Fibroblast of lung (primary cell): ENCODE measurements around the gene ANO6.

Source experiments
- CTCF ChIP-seq, 2 donors: IDR thresholded peaks in 1 of 2; conservative IDR thresholded peaks in 1 of 2; 1 replicate in 1 of 2; 2 replicates in 1 of 2; pipeline ENCODE4 v1.5.1; 2011 to 2012; ENCODE audit warnings: low read length in 2 of 2, control low read depth in 1 of 2, inconsistent platforms in 1 of 2, low read depth in 1 of 2, mild to moderate bottlenecking in 1 of 2
- EZH2 ChIP-seq: IDR thresholded peaks from 2 replicates; pipeline ENCODE4 v1.5.1; 2012; ENCODE audit warnings: low read length, control low read depth, mild to moderate bottlenecking; ENCODE audit errors: missing control alignments

DNA sequence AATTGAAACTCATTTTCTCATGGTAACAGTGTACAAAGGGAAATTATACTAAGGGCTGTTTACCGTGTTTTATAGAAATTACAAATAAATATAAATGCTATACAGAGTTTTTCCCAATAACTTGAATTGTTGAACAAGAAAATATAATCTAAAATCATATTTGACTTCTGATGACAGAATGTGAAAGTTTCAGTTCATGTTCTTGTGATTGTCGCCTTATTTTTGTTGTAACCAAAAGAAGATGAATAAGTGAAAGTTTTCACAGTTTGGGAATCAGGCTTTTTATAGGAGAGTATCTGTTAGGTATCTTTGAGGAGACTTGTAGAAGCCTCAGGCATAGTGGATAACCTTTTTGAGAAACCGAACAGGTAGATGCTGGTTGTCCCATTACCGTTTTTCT lies 28.1 kb downstream of the ANO6 start:
- TF ChIP-seq CTCF (conservative IDR thresholded peaks at IDR 0.05 in 1 of 2, IDR thresholded peaks at IDR 0.05 in 1 of 2; ENCODE audit: low read depth in 1 of 2, low read length in 2 of 2) (no peak), EZH2 (no peak)
